ENCODE results near the gene RGS7.

Gene RGS7

GRCh38 chr1:241219449-241219848 lies 137.6 kb downstream of the RGS7 start:
- no peaks in the 10 kb centered on the region for H3K27me3 ChIP-seq (ENCODE audit: control insufficient read depth in 2 of 2, insufficient read depth in 2 of 2, low read length in 2 of 2)
- no peaks in the 10 kb centered on the region for H3K36me3 ChIP-seq (ENCODE audit: control insufficient read depth in 2 of 2, insufficient read depth in 2 of 2, low read length in 2 of 2)
- no peak overlapping the region for H3K27ac ChIP-seq (ENCODE audit: low read depth in 2 of 2, low read length in 2 of 2)
- no peak overlapping the region for H3K9ac ChIP-seq (ENCODE audit: low read depth in 1 of 2, low read length in 2 of 2)
- no peaks in the 10 kb centered on the region for H3K4me1 ChIP-seq (ENCODE audit: control insufficient read depth in 2 of 2, insufficient read depth in 2 of 2, low read length in 2 of 2)
- peaks cover 0 to 2% of the 10 kb centered on the region in 2 donors for H3K9me3 ChIP-seq (ENCODE audit: control insufficient read depth in 2 of 2, low read length in 2 of 2)
- H3K4me3 ChIP-seq (ENCODE audit: low read length in 2 of 2): no peak overlapping the region

GRCh38 chr1:241217516-241217915 lies 139.5 kb downstream of the RGS7 start:
- Histone ChIP-seq H3K9ac (ENCODE audit: low read depth in 1 of 2, low read length in 2 of 2) (no peak overlapping the region), H3K4me1 (ENCODE audit: control insufficient read depth in 2 of 2, insufficient read depth in 2 of 2, low read length in 2 of 2) (no peaks in the 10 kb centered on the region), H3K9me3 (ENCODE audit: control insufficient read depth in 2 of 2, low read length in 2 of 2) (peaks cover 0 to 2% of the 10 kb centered on the region in 2 donors), H3K36me3 (ENCODE audit: control insufficient read depth in 2 of 2, insufficient read depth in 2 of 2, low read length in 2 of 2) (no peaks in the 10 kb centered on the region), H3K27me3 (ENCODE audit: control insufficient read depth in 2 of 2, insufficient read depth in 2 of 2, low read length in 2 of 2) (no peaks in the 10 kb centered on the region), H3K27ac (ENCODE audit: low read depth in 2 of 2, low read length in 2 of 2) (no peak overlapping the region), H3K4me3 (ENCODE audit: low read length in 2 of 2) (no peak overlapping the region)

- peaks cover 0 to 2% of the 10 kb centered on the region in 2 donors for H3K9me3 ChIP-seq (ENCODE audit: control insufficient read depth in 2 of 2, low read length in 2 of 2)
- no peak overlapping the region for H3K27ac ChIP-seq (ENCODE audit: low read depth in 2 of 2, low read length in 2 of 2)
- H3K4me3 ChIP-seq (ENCODE audit: low read length in 2 of 2): no peak overlapping the region
- no peaks in the 10 kb centered on the region for H3K36me3 ChIP-seq (ENCODE audit: control insufficient read depth in 2 of 2, insufficient read depth in 2 of 2, low read length in 2 of 2)
- no peaks in the 10 kb centered on the region for H3K27me3 ChIP-seq (ENCODE audit: control insufficient read depth in 2 of 2, insufficient read depth in 2 of 2, low read length in 2 of 2)
- no peaks in the 10 kb centered on the region for H3K4me1 ChIP-seq (ENCODE audit: control insufficient read depth in 2 of 2, insufficient read depth in 2 of 2, low read length in 2 of 2)
- H3K9ac ChIP-seq (ENCODE audit: low read depth in 1 of 2, low read length in 2 of 2): no peak overlapping the region
These were observed 141.3 kb downstream of the RGS7 start for GRCh38 chr1:241215683-241216082.

- no peak overlapping the region for H3K9ac ChIP-seq (ENCODE audit: low read depth in 1 of 2, low read length in 2 of 2)
- no peak overlapping the region for H3K27ac ChIP-seq (ENCODE audit: low read depth in 2 of 2, low read length in 2 of 2)
- no peaks in the 10 kb centered on the region for H3K27me3 ChIP-seq (ENCODE audit: control insufficient read depth in 2 of 2, insufficient read depth in 2 of 2, low read length in 2 of 2)
- no peak overlapping the region for H3K4me3 ChIP-seq (ENCODE audit: low read length in 2 of 2)
- H3K4me1 ChIP-seq (ENCODE audit: control insufficient read depth in 2 of 2, insufficient read depth in 2 of 2, low read length in 2 of 2): no peaks in the 10 kb centered on the region
- peaks cover 0 to 2% of the 10 kb centered on the region in 2 donors for H3K9me3 ChIP-seq (ENCODE audit: control insufficient read depth in 2 of 2, low read length in 2 of 2)
- H3K36me3 ChIP-seq (ENCODE audit: control insufficient read depth in 2 of 2, insufficient read depth in 2 of 2, low read length in 2 of 2): no peaks in the 10 kb centered on the region
These were observed 141.8 kb downstream of the RGS7 start for GRCh38 chr1:241215203-241215602.

GRCh38 chr1:241213139-241213538 lies 143.9 kb downstream of the RGS7 start:
- Histone ChIP-seq H3K27me3 (ENCODE audit: control insufficient read depth in 2 of 2, insufficient read depth in 2 of 2, low read length in 2 of 2) (no peaks in the 10 kb centered on the region), H3K36me3 (ENCODE audit: control insufficient read depth in 2 of 2, insufficient read depth in 2 of 2, low read length in 2 of 2) (no peaks in the 10 kb centered on the region), H3K9me3 (ENCODE audit: control insufficient read depth in 2 of 2, low read length in 2 of 2) (peaks cover 0 to 2% of the 10 kb centered on the region in 2 donors), H3K4me3 (ENCODE audit: low read length in 2 of 2) (no peak overlapping the region), H3K4me1 (ENCODE audit: control insufficient read depth in 2 of 2, insufficient read depth in 2 of 2, low read length in 2 of 2) (no peaks in the 10 kb centered on the region), H3K27ac (ENCODE audit: low read depth in 2 of 2, low read length in 2 of 2) (no peak overlapping the region), H3K9ac (ENCODE audit: low read depth in 1 of 2, low read length in 2 of 2) (no peak overlapping the region)

- Histone ChIP-seq H3K9me3 (ENCODE audit: control insufficient read depth in 2 of 2, low read length in 2 of 2) (peaks cover 0 to 2% of the 10 kb centered on the region in 2 donors), H3K27me3 (ENCODE audit: control insufficient read depth in 2 of 2, insufficient read depth in 2 of 2, low read length in 2 of 2) (no peaks in the 10 kb centered on the region), H3K4me3 (ENCODE audit: low read length in 2 of 2) (no peak overlapping the region), H3K4me1 (ENCODE audit: control insufficient read depth in 2 of 2, insufficient read depth in 2 of 2, low read length in 2 of 2) (no peaks in the 10 kb centered on the region), H3K9ac (ENCODE audit: low read depth in 1 of 2, low read length in 2 of 2) (no peak overlapping the region), H3K36me3 (ENCODE audit: control insufficient read depth in 2 of 2, insufficient read depth in 2 of 2, low read length in 2 of 2) (no peaks in the 10 kb centered on the region), H3K27ac (ENCODE audit: low read depth in 2 of 2, low read length in 2 of 2) (no peak overlapping the region)
These were observed 144.4 kb downstream of the RGS7 start for GRCh38 chr1:241212628-241213027.

GRCh38 chr1:241208910-241209379 lies 148.1 kb downstream of the RGS7 start:
- Histone ChIP-seq H3K27me3 (ENCODE audit: control insufficient read depth in 2 of 2, insufficient read depth in 2 of 2, low read length in 2 of 2) (no peaks in the 10 kb centered on the region), H3K36me3 (ENCODE audit: control insufficient read depth in 2 of 2, insufficient read depth in 2 of 2, low read length in 2 of 2) (no peaks in the 10 kb centered on the region), H3K9ac (ENCODE audit: low read depth in 1 of 2, low read length in 2 of 2) (no peak overlapping the region), H3K27ac (ENCODE audit: low read depth in 2 of 2, low read length in 2 of 2) (no peak overlapping the region), H3K9me3 (ENCODE audit: control insufficient read depth in 2 of 2, low read length in 2 of 2) (no peaks in the 10 kb centered on the region), H3K4me1 (ENCODE audit: control insufficient read depth in 2 of 2, insufficient read depth in 2 of 2, low read length in 2 of 2) (peaks cover 0 to 1% of the 10 kb centered on the region in 2 donors), H3K4me3 (ENCODE audit: low read length in 2 of 2) (no peak overlapping the region)

GRCh38 chr1:241203817-241204216 lies 153.2 kb downstream of the RGS7 start:
- Histone ChIP-seq H3K27ac (ENCODE audit: low read depth in 2 of 2, low read length in 2 of 2) (no peak overlapping the region), H3K4me1 (ENCODE audit: control insufficient read depth in 2 of 2, insufficient read depth in 2 of 2, low read length in 2 of 2) (peaks cover 0 to 11% of the 10 kb centered on the region in 2 donors), H3K36me3 (ENCODE audit: control insufficient read depth in 2 of 2, insufficient read depth in 2 of 2, low read length in 2 of 2) (no peaks in the 10 kb centered on the region), H3K9ac (ENCODE audit: low read depth in 1 of 2, low read length in 2 of 2) (no peak overlapping the region), H3K9me3 (ENCODE audit: control insufficient read depth in 2 of 2, low read length in 2 of 2) (no peaks in the 10 kb centered on the region), H3K27me3 (ENCODE audit: control insufficient read depth in 2 of 2, insufficient read depth in 2 of 2, low read length in 2 of 2) (no peaks in the 10 kb centered on the region), H3K4me3 (ENCODE audit: low read length in 2 of 2) (no peak overlapping the region)

GRCh38 chr1:241202401-241202800 lies 154.6 kb downstream of the RGS7 start:
- no peak overlapping the region for H3K27ac ChIP-seq (ENCODE audit: low read depth in 2 of 2, low read length in 2 of 2)

GRCh38 chr1:241186716-241187115 lies 170.3 kb downstream of the RGS7 start:
- Histone ChIP-seq H3K4me3 (ENCODE audit: low read length in 2 of 2) (no peak overlapping the region), H3K9ac (ENCODE audit: low read depth in 1 of 2, low read length in 2 of 2) (no peak overlapping the region), H3K36me3 (ENCODE audit: control insufficient read depth in 2 of 2, insufficient read depth in 2 of 2, low read length in 2 of 2) (no peaks in the 10 kb centered on the region), H3K4me1 (ENCODE audit: control insufficient read depth in 2 of 2, insufficient read depth in 2 of 2, low read length in 2 of 2) (peaks cover 0 to under 1% of the 10 kb centered on the region in 2 donors), H3K9me3 (ENCODE audit: control insufficient read depth in 2 of 2, low read length in 2 of 2) (no peaks in the 10 kb centered on the region), H3K27me3 (ENCODE audit: control insufficient read depth in 2 of 2, insufficient read depth in 2 of 2, low read length in 2 of 2) (no peaks in the 10 kb centered on the region), H3K27ac (ENCODE audit: low read depth in 2 of 2, low read length in 2 of 2) (no peak overlapping the region)

More at GRCh38 chr1:241202401-241202800, 154.6 kb downstream of the RGS7 start:
- Histone ChIP-seq H3K4me3 (ENCODE audit: low read length in 2 of 2) (no peak overlapping the region), H3K9me3 (ENCODE audit: control insufficient read depth in 2 of 2, low read length in 2 of 2) (no peaks in the 10 kb centered on the region), H3K27me3 (ENCODE audit: control insufficient read depth in 2 of 2, insufficient read depth in 2 of 2, low read length in 2 of 2) (no peaks in the 10 kb centered on the region), H3K36me3 (ENCODE audit: control insufficient read depth in 2 of 2, insufficient read depth in 2 of 2, low read length in 2 of 2) (no peaks in the 10 kb centered on the region), H3K4me1 (ENCODE audit: control insufficient read depth in 2 of 2, insufficient read depth in 2 of 2, low read length in 2 of 2) (peaks cover 0 to 11% of the 10 kb centered on the region in 2 donors), H3K9ac (ENCODE audit: low read depth in 1 of 2, low read length in 2 of 2) (no peak overlapping the region)

- no peak overlapping the region for H3K9ac ChIP-seq (ENCODE audit: low read depth in 1 of 2, low read length in 2 of 2)
These were observed 175.0 kb downstream of the RGS7 start for GRCh38 chr1:241181971-241182370.

More at GRCh38 chr1:241181971-241182370, 175.0 kb downstream of the RGS7 start:
- Histone ChIP-seq H3K9me3 (ENCODE audit: control insufficient read depth in 2 of 2, low read length in 2 of 2) (no peaks in the 10 kb centered on the region), H3K36me3 (ENCODE audit: control insufficient read depth in 2 of 2, insufficient read depth in 2 of 2, low read length in 2 of 2) (no peaks in the 10 kb centered on the region), H3K27me3 (ENCODE audit: control insufficient read depth in 2 of 2, insufficient read depth in 2 of 2, low read length in 2 of 2) (no peaks in the 10 kb centered on the region), H3K4me3 (ENCODE audit: low read length in 2 of 2) (no peak overlapping the region), H3K27ac (ENCODE audit: low read depth in 2 of 2, low read length in 2 of 2) (no peak overlapping the region), H3K4me1 (ENCODE audit: control insufficient read depth in 2 of 2, insufficient read depth in 2 of 2, low read length in 2 of 2) (no peaks in the 10 kb centered on the region)

Data from mucosa of rectum (tissue), 2 donors.